NOMO-1 treated with DMSO at 0.1 percent for 48 hours (cell line): Measurements from ENCODE around the gene SLC7A7.
"Not testable (repeated sequence)": the region's sequence is repeated elsewhere in the genome, so short reads cannot be mapped to it uniquely, and the experiment has no call there.

Source experiments
- DNase-seq: peaks from one replicate; lab custom pipeline; 2025; ENCODE audit not compliant: unreplicated experiment; lab: John Stamatoyannopoulos, UW

The SLC7A7 gene

DNA sequence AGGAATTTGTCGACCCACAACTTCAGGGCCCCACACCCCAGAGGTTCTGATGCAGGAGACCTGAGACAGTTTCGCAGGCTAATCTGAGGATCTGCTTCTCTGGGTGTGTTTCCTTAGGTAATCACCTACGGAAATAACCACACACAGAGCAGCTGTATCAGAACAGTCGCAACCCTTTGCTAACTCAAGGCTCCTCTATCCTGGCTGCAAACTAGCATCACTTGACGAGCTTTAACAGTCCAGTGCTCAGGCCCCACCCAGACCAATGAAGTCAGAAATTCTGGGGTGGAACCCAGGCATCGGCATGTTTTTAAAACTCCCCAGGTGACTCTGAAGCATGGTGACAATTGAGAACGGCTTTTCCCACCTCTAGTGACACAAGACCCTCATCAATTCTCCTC is 20.7 kb downstream of the SLC7A7 start:
- DNase-seq: no peak

- no peak for DNase-seq
These were observed 21.3 kb downstream of the SLC7A7 start for GRCh38 chr14:22793976-22794375.

GRCh38 chr14:22793550-22793949 is 21.7 kb downstream of the SLC7A7 start:
- DNase-seq: not testable (repeated sequence)

DNA sequence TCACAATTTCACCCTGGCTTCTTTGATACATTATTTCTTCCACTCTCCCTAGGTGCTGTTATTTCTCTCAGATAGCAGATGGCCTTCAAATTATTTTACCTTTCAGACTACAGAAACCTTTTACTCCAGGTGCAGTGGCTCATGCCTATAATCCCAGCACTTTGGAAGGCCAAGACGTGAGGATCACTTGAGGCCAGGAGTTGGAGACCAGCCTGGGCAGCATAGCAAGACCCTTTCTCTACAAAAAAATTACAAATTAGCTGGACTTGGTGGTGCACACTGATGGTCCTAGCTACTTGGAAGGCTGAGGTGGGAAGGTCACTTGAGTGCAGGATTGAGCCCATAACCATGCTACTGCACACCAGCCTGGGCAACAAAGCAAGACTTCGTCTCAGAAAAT is 23.1 kb downstream of the SLC7A7 start:
- no peak for DNase-seq

- DNase-seq: no peak
These were observed 23.9 kb downstream of the SLC7A7 start for GRCh38 chr14:22791301-22791700.

DNA sequence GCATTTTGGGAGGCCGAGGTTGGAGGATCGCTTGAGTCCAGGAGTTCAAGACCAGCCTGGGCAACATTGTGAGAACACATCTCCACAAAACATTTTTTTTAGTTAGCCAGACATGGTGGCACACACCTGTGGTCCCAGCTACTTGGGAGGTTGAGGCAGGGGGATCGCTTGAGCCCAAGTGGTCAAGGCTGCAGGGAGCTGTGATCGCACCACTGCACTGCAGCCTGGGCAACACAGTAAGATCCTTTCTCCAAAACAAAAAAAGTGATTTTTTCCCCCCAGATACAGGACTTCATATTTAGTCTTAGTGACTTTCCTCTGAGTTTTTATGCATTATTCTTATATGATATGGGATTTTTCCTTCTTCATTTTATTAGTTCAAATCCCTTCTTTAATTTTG is 28.6 kb downstream of the SLC7A7 start:
- no peak for DNase-seq

- DNase-seq: no peak
These were observed 33.8 kb downstream of the SLC7A7 start for GRCh38 chr14:22781301-22781991.

DNA sequence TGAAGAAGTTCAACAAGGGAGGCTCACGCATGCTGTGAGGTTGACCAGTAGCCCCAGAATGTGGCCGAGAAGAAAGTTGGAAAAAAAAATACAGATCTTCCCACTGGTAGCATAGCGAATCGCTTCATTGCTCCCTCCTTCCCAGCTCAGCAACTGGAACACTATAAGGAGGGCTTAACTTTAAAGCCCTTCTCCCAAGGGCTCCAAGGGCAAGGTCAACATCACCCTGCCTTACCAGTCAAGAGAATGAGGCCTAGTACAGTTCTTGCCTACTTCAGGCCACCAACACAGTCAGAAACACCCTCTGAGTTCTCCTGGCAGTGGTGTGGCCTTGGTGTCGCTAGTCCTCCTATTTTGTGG is 34.3 kb downstream of the SLC7A7 start:
- DNase-seq: no peak

- no peak for DNase-seq
These were observed 35.0 kb downstream of the SLC7A7 start for GRCh38 chr14:22780105-22780679.

- DNase-seq: no peak
These were observed 37.2 kb downstream of the SLC7A7 start for GRCh38 chr14:22778084-22778483.

DNA sequence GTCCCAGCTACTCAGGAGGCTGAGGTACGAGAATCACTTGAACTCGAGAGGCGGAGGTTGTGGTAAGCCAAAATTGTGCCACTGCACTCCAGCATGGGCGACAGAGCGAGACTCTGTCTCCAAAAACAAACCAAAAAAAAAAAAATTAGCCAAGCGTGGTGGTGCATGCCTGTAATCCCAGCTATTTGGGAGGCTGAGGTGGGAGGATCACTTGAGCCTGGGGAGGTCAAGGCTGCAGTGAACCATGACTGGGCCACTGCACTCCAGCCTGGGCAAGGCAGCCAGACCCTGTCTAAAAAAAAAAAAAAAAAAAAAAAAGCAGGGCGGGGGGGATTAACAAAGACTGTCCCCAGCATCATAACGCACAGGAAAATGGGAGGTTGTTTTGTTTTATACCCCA is 38.4 kb downstream of the SLC7A7 start:
- not testable (repeated sequence) for DNase-seq

DNA sequence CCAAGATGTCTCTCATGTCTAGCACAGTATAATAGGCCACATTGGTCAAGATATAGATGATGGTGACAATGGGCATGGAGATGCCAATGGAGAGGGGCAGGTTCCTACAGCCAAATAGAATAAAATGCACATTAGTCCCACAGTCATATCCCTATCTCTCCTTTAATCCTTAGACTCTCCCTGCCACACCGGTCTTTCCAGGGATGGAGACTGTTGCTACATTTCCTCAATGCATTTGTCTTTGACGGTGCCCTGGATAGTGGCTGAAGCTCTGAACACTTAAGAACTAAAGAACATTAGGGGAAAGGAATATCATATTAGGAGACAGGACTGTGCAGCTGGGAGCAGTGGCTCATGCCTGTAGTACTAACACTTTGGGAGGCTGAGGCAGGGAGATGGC is 39.0 kb downstream of the SLC7A7 start:
- DNase-seq: no peak

DNA sequence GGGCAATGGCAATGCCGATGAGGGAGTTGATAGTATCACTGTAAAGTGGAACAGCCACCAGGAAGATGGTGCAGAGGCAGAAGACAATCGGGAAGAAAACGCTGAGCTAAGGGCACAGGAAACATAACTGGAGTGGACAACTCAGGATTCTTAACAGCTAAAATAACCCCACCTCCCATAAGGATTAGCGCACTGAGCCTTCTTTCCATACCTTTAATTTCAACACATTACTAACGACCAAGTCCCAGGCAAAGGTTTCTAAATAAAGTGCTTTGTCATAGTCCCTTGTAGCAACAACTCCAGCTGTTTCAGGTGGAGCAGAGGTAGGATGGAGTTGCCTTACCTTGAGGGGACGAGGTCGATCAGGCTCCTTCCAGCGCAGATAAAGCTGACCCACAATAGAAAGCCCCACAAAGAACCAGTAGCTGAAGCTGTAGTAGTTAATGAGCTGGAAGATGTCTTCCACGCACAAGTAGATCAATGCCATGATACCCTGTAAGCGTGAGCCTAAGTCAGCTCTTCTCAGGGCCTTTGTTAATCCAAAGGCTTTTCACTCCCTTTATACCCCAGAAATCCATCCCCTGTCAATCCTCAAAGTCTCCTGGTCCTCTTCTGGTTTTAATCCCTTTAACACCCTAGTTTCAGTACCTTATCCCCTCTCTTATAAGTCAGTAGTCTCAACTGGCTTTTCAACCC is 41.1 kb downstream of the SLC7A7 start:
- no peak for DNase-seq

GRCh38 chr14:22773162-22774010 is 41.8 kb downstream of the SLC7A7 start:
- no peak for DNase-seq

DNA sequence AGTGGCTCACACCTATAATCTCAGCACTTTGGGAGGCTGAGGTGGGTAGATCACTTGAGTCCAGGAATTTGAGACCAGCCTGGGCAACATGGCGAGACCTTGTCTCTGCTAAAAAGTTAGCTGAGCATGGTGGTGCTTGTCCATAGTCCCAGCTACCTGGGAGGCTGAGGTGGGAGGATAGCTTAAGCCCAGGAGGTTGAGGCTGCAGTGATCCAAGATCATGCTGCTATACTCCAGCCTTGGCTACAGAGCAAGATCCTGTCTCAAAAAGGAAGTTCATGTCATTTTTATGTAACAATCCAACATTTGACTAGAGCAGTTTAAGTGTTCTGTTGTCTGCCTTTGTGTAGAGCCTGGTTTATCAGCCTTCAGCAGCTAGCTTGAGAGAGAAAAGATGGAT is 42.5 kb downstream of the SLC7A7 start:
- no peak for DNase-seq

DNA sequence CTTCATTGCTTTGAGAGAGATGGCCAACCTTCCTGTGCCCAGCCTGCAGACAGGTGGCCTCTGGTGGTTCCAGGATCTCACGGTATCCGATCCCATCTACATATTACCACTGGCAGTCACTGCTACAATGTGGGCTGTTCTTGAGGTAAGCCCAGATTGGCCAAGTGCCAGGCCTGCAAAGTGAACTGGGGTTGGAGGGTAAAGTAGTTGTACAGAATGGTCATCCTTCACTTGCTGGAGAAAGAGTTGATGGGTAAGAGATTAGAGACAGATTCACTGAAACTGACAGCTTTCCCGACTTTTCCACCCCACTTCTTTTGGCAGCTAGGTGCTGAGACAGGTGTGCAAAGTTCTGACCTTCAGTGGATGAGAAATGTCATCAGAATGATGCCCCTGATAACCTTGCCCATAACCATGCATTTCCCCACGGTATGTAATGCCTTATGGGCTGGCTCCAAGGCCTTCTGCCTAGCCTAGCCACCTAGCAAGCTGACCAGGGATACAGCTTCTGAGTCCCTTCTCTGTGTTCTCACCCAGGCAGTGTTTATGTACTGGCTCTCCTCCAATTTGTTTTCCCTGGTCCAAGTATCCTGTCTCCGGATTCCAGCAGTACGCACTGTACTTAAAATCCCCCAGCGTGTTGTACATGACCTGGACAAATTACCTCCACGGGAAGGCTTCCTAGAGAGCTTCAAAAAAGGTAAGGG is 44.6 kb downstream of the SLC7A7 start:
- DNase-seq: no peak

- no peak for DNase-seq
These were observed 45.9 kb downstream of the SLC7A7 start for GRCh38 chr14:22769369-22769768.

- DNase-seq: no peak
These were observed 46.3 kb downstream of the SLC7A7 start for GRCh38 chr14:22768947-22769346.

DNA sequence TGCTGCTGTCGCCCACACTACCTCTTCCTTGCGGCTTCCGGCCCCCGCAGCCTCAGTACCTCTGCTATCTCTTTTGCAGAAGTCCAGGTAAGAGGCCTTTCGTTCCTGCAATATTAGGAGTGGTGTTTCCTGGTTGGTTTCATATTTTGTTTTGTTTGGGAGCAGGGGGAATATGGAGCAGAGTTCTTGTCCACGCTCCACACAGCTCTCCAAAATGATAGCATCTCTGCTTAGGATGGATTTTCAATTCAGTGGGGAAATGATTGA is 48.0 kb downstream of the SLC7A7 start:
- no peak for DNase-seq

GRCh38 chr14:22766457-22767322 is 48.5 kb downstream of the SLC7A7 start, which contains the start of gene OXA1L:
OXA1L (plus strand) TSS chr14:22766688; CDS start chr14:22766702, 14 bp downstream.
- peak; percentile 98 for DNase-seq
